GM12873 (cell line): ENCODE measurements around the gene ACCS.

ENCODE experiments used
- CTCF ChIP-seq: IDR thresholded peaks from 2 replicates; pipeline ENCODE4 v1.5.1; 2012; ENCODE audit warnings: low read depth, mild to moderate bottlenecking, moderate library complexity, low read length, control low read depth; ENCODE audit not compliant: insufficient read depth; ENCODE audit errors: missing control alignments

The ACCS gene

GRCh38 chr11:44090539-44090938 lies 24.5 kb downstream of the ACCS start:
- TF ChIP-seq CTCF: no peak

- TF ChIP-seq CTCF: peak; percentile 81
Observed at GRCh38 chr11:44094260-44094868, 28.3 kb downstream of the ACCS start.

GRCh38 chr11:44095506-44096359 lies 29.7 kb downstream of the ACCS start, which contains the start of gene EXT2:
EXT2 (plus strand) TSS chr11:44095678; CDS start chr11:44107713, 12,035 bp downstream.
- peak; percentile 90 for TF ChIP-seq CTCF

GRCh38 chr11:44096360-44097185 lies 30.5 kb downstream of the ACCS start:
- no peak for TF ChIP-seq CTCF

- TF ChIP-seq CTCF: no peak
Observed at GRCh38 chr11:44097821-44098220, 31.8 kb downstream of the ACCS start.

- TF ChIP-seq CTCF: no peak
Observed at GRCh38 chr11:44101098-44101497, 35.0 kb downstream of the ACCS start.
